HG03108 (cell line): Measurements from ENCODE around the gene POLR1E.
"Not testable (repeated sequence)": the region's sequence is repeated elsewhere in the genome, so short reads cannot be mapped to it uniquely, and the experiment has no call there.

Experiments used
- ATAC-seq: cut with Tn5 transposase; IDR thresholded peaks from one replicate; pipeline ENCODE4 v1.9.1; 2021; ENCODE audit warnings: moderate library complexity; ENCODE audit not compliant: unreplicated experiment

Gene POLR1E

GRCh38 chr9:37499297-37499696, 13.5 kb downstream of the POLR1E start:
- no peak for ATAC-seq

- ATAC-seq, result no peak
These were observed 16.3 kb downstream of the POLR1E start for GRCh38 chr9:37501957-37502596.

GRCh38 chr9:37503736-37504135, 18.0 kb downstream of the POLR1E start:
- ATAC-seq, result no peak

- no peak for ATAC-seq
These were observed 18.9 kb downstream of the POLR1E start for GRCh38 chr9:37504605-37505004.

- ATAC-seq, result no peak
These were observed 21.9 kb downstream of the POLR1E start for GRCh38 chr9:37507566-37508134.

- no peak for ATAC-seq
These were observed 22.5 kb downstream of the POLR1E start for GRCh38 chr9:37508135-37508833.

GRCh38 chr9:37508834-37509206, 23.1 kb downstream of the POLR1E start:
- ATAC-seq, result no peak

GRCh38 chr9:37509536-37509935, 23.8 kb downstream of the POLR1E start:
- ATAC-seq, result no peak

- ATAC-seq, result not testable (repeated sequence)
These were observed 24.3 kb downstream of the POLR1E start for GRCh38 chr9:37510053-37510452.

- no peak for ATAC-seq
These were observed 25.6 kb downstream of the POLR1E start for GRCh38 chr9:37511016-37512010.

- no peak for ATAC-seq
These were observed 26.7 kb downstream of the POLR1E start for GRCh38 chr9:37512437-37512836.

GRCh38 chr9:37514415-37514814, 28.7 kb downstream of the POLR1E start:
- not testable (repeated sequence) for ATAC-seq

GRCh38 chr9:37514999-37515398, 29.3 kb downstream of the POLR1E start:
- ATAC-seq, result no peak

- no peak for ATAC-seq
These were observed 30.0 kb downstream of the POLR1E start for GRCh38 chr9:37515620-37516258.

- ATAC-seq, result no peak
These were observed 32.2 kb downstream of the POLR1E start for GRCh38 chr9:37517923-37518322.

GRCh38 chr9:37520641-37521040, 34.9 kb downstream of the POLR1E start:
- ATAC-seq, result no peak

- no peak for ATAC-seq
These were observed 35.4 kb downstream of the POLR1E start for GRCh38 chr9:37521111-37521510.

- ATAC-seq, result no peak
These were observed 37.2 kb downstream of the POLR1E start for GRCh38 chr9:37522971-37523370.

- no peak for ATAC-seq
These were observed 38.2 kb downstream of the POLR1E start for GRCh38 chr9:37523916-37524315.

- peak; percentile 37 for ATAC-seq
These were observed 43.1 kb downstream of the POLR1E start for GRCh38 chr9:37528652-37529471.
